ENCODE results near the gene USPL1. TPM values are rescaled to one million over a fixed set of nuclear protein-coding genes. Genes with fewer than 3 reads are reported as not detected.

Gene USPL1
- total RNA-seq, 1 donor from 2014 or later, result 42.5 TPM

- H3K36me3 ChIP-seq, result no peaks in the 10 kb centered on the region
- H3K9ac ChIP-seq, result no peak overlapping the region
- H3K27me3 ChIP-seq, result no peaks in the 10 kb centered on the region
- Mint-ChIP-seq H3K9me3 (no peaks in the 10 kb centered on the region), H3K4me1 (peaks cover 33% of the 10 kb centered on the region), H3K27me3 (ENCODE audit: insufficient read depth, low read depth) (peaks cover 4% of the 10 kb centered on the region), H3K27ac (no peak overlapping the region), H3K4me3 (no peak overlapping the region), H3K36me3 (no peaks in the 10 kb centered on the region)
- no peak overlapping the region for H2AFZ ChIP-seq (replicated peaks)
- no peaks in the 10 kb centered on the region for H3K9me3 ChIP-seq (ENCODE audit: low read depth)
- no peak overlapping the region for H3K4me2 ChIP-seq
- DNase-seq (ENCODE audit: low spot score), result no peak
- H3K4me1 ChIP-seq, result no peaks in the 10 kb centered on the region
- no peak for TF ChIP-seq EZH2 (IDR thresholded peaks at IDR 0.05)
- TF ChIP-seq CTCF (IDR thresholded peaks at IDR 0.05), result no peak
- TF ChIP-seq EZH2phosphoT487 (IDR thresholded peaks at IDR 0.05), result no peak
- no peaks in the 10 kb centered on the region for H3F3A ChIP-seq (ENCODE audit: low read depth)
- H3K79me2 ChIP-seq (ENCODE audit: low read depth), result no peaks in the 10 kb centered on the region
- no peak overlapping the region for H3K27ac ChIP-seq
- no peaks in the 10 kb centered on the region for H4K20me1 ChIP-seq (ENCODE audit: low read depth)
- no peak overlapping the region for H3K4me3 ChIP-seq
These were observed 82.6 kb downstream of the USPL1 start for GRCh38 chr13:30700364-30700763.

GRCh38 chr13:30702006-30702405 lies 84.3 kb downstream of the USPL1 start:
- H3K4me3 ChIP-seq, result no peak overlapping the region
- no peaks in the 10 kb centered on the region for H3F3A ChIP-seq (ENCODE audit: low read depth)
- H3K4me2 ChIP-seq, result no peak overlapping the region
- no peaks in the 10 kb centered on the region for H4K20me1 ChIP-seq (ENCODE audit: low read depth)
- no peaks in the 10 kb centered on the region for H3K79me2 ChIP-seq (ENCODE audit: low read depth)
- H3K27ac Mint-ChIP-seq, result no peak overlapping the region
- DNase-seq (ENCODE audit: low spot score), result no peak
- no peaks in the 10 kb centered on the region for H3K9me3 ChIP-seq (ENCODE audit: low read depth)
- peaks cover 19% of the 10 kb centered on the region for H3K4me1 Mint-ChIP-seq
- no peaks in the 10 kb centered on the region for H3K9me3 Mint-ChIP-seq
- H3K36me3 ChIP-seq, result no peaks in the 10 kb centered on the region
- H2AFZ ChIP-seq (replicated peaks), result no peak overlapping the region
- no peak overlapping the region for H3K9ac ChIP-seq
- H3K27ac ChIP-seq, result no peak overlapping the region
- H3K27me3 Mint-ChIP-seq (ENCODE audit: insufficient read depth, low read depth), result peaks cover 2% of the 10 kb centered on the region
- no peaks in the 10 kb centered on the region for H3K27me3 ChIP-seq
- no peak overlapping the region for H3K4me3 Mint-ChIP-seq
- no peaks in the 10 kb centered on the region for H3K4me1 ChIP-seq
- H3K36me3 Mint-ChIP-seq, result no peaks in the 10 kb centered on the region
- no peak for TF ChIP-seq EZH2phosphoT487 (IDR thresholded peaks at IDR 0.05)
- peak; percentile 24 for TF ChIP-seq CTCF (IDR thresholded peaks at IDR 0.05)

GRCh38 chr13:30704596-30704995 lies 86.9 kb downstream of the USPL1 start:
- Histone ChIP-seq H3K4me1 (no peaks in the 10 kb centered on the region), H2AFZ (replicated peaks) (no peak overlapping the region), H3K27ac (no peak overlapping the region), H3K4me3 (no peak overlapping the region), H3K4me2 (no peak overlapping the region), H3K79me2 (ENCODE audit: low read depth) (no peaks in the 10 kb centered on the region), H4K20me1 (ENCODE audit: low read depth) (no peaks in the 10 kb centered on the region), H3F3A (ENCODE audit: low read depth) (no peaks in the 10 kb centered on the region), H3K9me3 (ENCODE audit: low read depth) (no peaks in the 10 kb centered on the region), H3K9ac (no peak overlapping the region), H3K36me3 (no peaks in the 10 kb centered on the region), H3K27me3 (no peaks in the 10 kb centered on the region)
- no peaks in the 10 kb centered on the region for H3K36me3 Mint-ChIP-seq
- H3K4me1 Mint-ChIP-seq, result peaks cover 5% of the 10 kb centered on the region
- no peak overlapping the region for H3K4me3 Mint-ChIP-seq
- H3K27ac Mint-ChIP-seq, result no peak overlapping the region
- no peaks in the 10 kb centered on the region for H3K9me3 Mint-ChIP-seq
- TF ChIP-seq EZH2phosphoT487 (IDR thresholded peaks at IDR 0.05), result no peak
- no peak for TF ChIP-seq EZH2 (IDR thresholded peaks at IDR 0.05)
- TF ChIP-seq CTCF (IDR thresholded peaks at IDR 0.05), result no peak
- DNase-seq (ENCODE audit: low spot score), result no peak
- peaks cover 2% of the 10 kb centered on the region for H3K27me3 Mint-ChIP-seq (ENCODE audit: insufficient read depth, low read depth)
